Measurements from ENCODE around the gene SPIN1.

Gene SPIN1

GRCh38 chr9:88388886-88389605, 802 bp downstream of the SPIN1 start:
- peak overlapping the region; percentile 74 for H3K4me3 ChIP-seq (ENCODE audit: control insufficient read depth, low read depth, low read length)
- no peak for TF ChIP-seq CTCF (conservative IDR thresholded peaks at IDR 0.05; ENCODE audit: control insufficient read depth, insufficient read depth, low read depth, low read length)
- DNase-seq (ENCODE audit: low read depth), result peak; percentile 60

- DNase-seq (ENCODE audit: low read depth), result peak; percentile 49
- H3K4me3 ChIP-seq (ENCODE audit: control insufficient read depth, low read depth, low read length), result no peak overlapping the region
- TF ChIP-seq CTCF (conservative IDR thresholded peaks at IDR 0.05; ENCODE audit: control insufficient read depth, insufficient read depth, low read depth, low read length), result no peak
Measured at GRCh38 chr9:88390371-88390990, 2.2 kb downstream of the SPIN1 start.

GRCh38 chr9:88391236-88391635, 3.0 kb downstream of the SPIN1 start:
- TF ChIP-seq CTCF (conservative IDR thresholded peaks at IDR 0.05; ENCODE audit: control insufficient read depth, insufficient read depth, low read depth, low read length), result no peak
- DNase-seq (ENCODE audit: low read depth), result no peak
- no peak overlapping the region for H3K4me3 ChIP-seq (ENCODE audit: control insufficient read depth, low read depth, low read length)

- no peak for DNase-seq (ENCODE audit: low read depth)
- no peak overlapping the region for H3K4me3 ChIP-seq (ENCODE audit: control insufficient read depth, low read depth, low read length)
- TF ChIP-seq CTCF (conservative IDR thresholded peaks at IDR 0.05; ENCODE audit: control insufficient read depth, insufficient read depth, low read depth, low read length), result no peak
Measured at GRCh38 chr9:88391921-88392320, 3.7 kb downstream of the SPIN1 start.

GRCh38 chr9:88392549-88392948, 4.3 kb downstream of the SPIN1 start:
- no peak for DNase-seq (ENCODE audit: low read depth)
- H3K4me3 ChIP-seq (ENCODE audit: control insufficient read depth, low read depth, low read length), result no peak overlapping the region
- TF ChIP-seq CTCF (conservative IDR thresholded peaks at IDR 0.05; ENCODE audit: control insufficient read depth, insufficient read depth, low read depth, low read length), result no peak

- no peak for TF ChIP-seq CTCF (conservative IDR thresholded peaks at IDR 0.05; ENCODE audit: control insufficient read depth, insufficient read depth, low read depth, low read length)
- DNase-seq (ENCODE audit: low read depth), result peak; percentile 73
- no peak overlapping the region for H3K4me3 ChIP-seq (ENCODE audit: control insufficient read depth, low read depth, low read length)
Measured at GRCh38 chr9:88396836-88397577, 8.8 kb downstream of the SPIN1 start.

All from fibroblast of mammary gland (primary cell).